ENCODE measurements around the gene IL20RA.

IL20RA gene

DNA sequence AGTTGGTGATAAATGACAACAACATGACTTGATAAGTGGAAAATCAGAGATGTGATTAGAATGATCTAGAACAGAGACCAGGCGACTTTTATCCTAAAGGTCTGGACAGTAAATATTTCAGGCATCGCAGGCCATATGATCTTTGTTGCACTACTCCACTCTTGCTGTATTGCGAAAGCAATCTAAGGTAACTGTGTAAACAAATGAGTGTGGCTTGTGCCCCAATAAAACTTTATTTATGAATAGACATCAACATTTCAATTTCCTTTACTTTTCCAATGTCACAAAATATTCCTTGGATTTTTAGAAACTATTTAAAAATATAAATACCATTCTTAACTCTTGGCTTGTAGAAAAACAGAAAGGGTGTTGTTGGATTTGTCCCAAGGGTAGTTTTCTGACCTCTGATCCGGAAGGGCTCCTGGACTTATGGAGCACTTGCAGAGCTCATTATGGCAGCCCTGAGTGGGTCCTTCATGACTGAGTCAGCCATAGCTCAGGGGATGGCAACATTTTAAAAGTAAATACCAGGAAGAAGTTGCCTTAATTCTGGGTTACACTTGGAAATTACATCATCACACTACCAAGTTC, 34.5 kb downstream of the IL20RA start:
- in situ Hi-C loops (cut with MboI; ENCODE audit: low sequenced_read_pairs, unreplicated experiment) = no loop called here
- TF ChIP-seq, protein P1, sequence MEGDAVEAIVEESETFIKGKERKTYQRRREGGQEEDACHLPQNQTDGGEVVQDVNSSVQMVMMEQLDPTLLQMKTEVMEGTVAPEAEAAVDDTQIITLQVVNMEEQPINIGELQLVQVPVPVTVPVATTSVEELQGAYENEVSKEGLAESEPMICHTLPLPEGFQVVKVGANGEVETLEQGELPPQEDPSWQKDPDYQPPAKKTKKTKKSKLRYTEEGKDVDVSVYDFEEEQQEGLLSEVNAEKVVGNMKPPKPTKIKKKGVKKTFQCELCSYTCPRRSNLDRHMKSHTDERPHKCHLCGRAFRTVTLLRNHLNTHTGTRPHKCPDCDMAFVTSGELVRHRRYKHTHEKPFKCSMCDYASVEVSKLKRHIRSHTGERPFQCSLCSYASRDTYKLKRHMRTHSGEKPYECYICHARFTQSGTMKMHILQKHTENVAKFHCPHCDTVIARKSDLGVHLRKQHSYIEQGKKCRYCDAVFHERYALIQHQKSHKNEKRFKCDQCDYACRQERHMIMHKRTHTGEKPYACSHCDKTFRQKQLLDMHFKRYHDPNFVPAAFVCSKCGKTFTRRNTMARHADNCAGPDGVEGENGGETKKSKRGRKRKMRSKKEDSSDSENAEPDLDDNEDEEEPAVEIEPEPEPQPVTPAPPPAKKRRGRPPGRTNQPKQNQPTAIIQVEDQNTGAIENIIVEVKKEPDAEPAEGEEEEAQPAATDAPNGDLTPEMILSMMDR (IDR thresholded peaks at IDR 0.05; ENCODE audit: borderline replicate concordance, control extremely low read depth, extremely low read depth, insufficient read depth, missing control alignments) = no peak

DNA sequence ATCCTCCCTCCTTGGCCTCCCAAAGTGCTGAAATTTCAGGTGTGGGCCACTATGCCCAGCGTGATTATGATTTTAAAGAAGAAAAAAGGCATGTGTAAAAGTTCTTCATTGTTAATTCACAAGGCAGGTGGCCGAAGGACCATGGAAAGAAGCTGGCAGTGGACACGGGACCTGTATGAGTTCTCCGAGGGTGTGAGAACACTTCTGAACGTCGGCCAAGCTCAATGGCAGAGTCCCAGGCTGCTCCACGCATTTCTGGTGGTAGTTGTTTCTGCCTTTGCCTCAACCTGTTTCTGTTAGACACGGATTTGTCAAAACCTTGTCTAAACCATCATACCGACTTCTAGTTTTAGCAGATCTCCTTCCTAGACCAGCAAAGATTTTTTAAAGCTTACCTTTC, 36.6 kb downstream of the IL20RA start:
- in situ Hi-C loops (cut with MboI; ENCODE audit: low sequenced_read_pairs, unreplicated experiment) = no loop called here
- TF ChIP-seq, protein P1 (IDR thresholded peaks at IDR 0.05; ENCODE audit: borderline replicate concordance, control extremely low read depth, extremely low read depth, insufficient read depth, missing control alignments) = no peak

More for the DNA sequence above, 34.5 kb downstream of the IL20RA start:
- no peak for DNase-seq (ENCODE audit: low spot score)

DNA sequence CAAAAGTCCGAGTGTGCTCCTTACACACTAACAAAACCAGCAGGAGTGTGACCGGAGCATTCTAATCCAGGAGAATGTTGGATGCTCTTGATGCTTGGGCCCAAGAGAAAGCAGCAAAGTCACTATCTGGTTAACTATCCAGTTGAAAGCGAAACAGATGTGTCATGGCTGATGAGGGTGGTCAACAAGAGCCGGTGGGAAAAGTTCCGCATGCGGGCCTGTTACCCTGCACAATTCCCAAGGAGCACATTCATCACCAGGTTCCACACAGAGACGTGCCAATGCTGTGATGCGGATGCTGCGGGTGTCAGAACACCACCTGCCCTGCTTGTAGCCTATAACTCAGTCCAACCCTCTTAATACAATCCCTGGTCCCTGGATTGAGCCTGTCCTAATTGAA, 38.7 kb downstream of the IL20RA start:
- DNase-seq (ENCODE audit: low spot score) = no peak
- in situ Hi-C loops (cut with MboI; ENCODE audit: low sequenced_read_pairs, unreplicated experiment) = no loop called here
- TF ChIP-seq, protein P1 (IDR thresholded peaks at IDR 0.05; ENCODE audit: borderline replicate concordance, control extremely low read depth, extremely low read depth, insufficient read depth, missing control alignments) = no peak

More for the DNA sequence above, 36.6 kb downstream of the IL20RA start:
- DNase-seq (ENCODE audit: low spot score) = no peak

DNA sequence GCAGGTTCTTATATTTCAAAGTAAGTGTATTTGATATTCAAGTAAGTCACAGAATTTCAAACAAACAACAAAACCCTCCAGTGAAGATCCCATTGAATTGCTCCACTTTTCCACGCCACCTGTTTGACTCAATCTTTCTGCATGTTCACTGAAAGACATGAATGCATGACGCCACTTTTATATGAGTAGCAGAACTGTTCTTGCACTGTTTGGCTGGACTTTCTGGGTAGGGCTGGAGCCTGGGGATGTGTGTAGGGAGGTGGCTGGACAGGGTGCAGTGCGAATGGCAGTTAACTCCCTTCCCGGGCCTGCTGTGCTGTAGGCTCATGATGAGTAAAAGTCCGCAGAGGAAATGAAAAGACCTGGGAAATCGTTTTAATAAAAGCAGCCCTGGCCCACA, 39.7 kb downstream of the IL20RA start:
- in situ Hi-C loops (cut with MboI; ENCODE audit: low sequenced_read_pairs, unreplicated experiment) = no loop called here
- no peak for DNase-seq (ENCODE audit: low spot score)
- TF ChIP-seq, protein P1 (IDR thresholded peaks at IDR 0.05; ENCODE audit: borderline replicate concordance, control extremely low read depth, extremely low read depth, insufficient read depth, missing control alignments) = no peak

DNA sequence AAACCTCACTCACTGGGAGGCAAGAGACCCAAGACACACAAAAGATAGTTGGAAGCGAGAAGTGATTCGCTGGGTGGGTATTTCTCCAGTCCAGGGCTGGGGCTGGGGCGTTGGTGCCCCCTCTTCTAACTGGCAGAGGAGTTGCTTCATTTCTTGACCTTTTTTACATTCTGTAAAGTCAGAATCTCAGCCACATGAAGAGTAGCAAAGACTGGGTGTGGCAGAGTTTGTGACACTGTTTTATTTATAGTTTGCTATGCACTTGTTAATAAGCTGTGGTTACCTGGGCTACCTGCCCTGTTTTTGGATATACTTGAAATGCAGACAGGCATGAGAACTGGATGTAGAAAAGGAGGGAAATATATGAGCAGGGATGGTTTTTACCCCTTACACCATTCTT, 42.3 kb downstream of the IL20RA start:
- in situ Hi-C loops (cut with MboI; ENCODE audit: low sequenced_read_pairs, unreplicated experiment) = no loop called here
- no peak for DNase-seq (ENCODE audit: low spot score)

DNA sequence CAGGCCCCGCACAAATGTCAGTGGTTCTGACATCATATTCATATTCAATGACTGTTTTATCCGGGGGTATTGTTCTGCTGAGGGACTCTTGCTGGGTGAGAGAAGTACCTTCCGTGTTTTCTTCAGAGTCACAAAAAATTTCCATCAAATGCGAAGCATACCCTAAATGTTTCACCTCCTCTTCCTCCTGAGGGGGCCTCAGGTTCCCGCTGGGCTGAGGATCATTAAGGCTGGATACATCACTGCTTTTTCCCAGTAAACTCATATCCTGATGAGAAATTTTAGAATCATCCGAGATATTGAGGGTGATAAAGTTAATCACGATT, 42.8 kb downstream of the IL20RA start:
- TF ChIP-seq, protein P1 (IDR thresholded peaks at IDR 0.05; ENCODE audit: borderline replicate concordance, control extremely low read depth, extremely low read depth, insufficient read depth, missing control alignments) = no peak
- no peak for DNase-seq (ENCODE audit: low spot score)
- in situ Hi-C loops (cut with MboI; ENCODE audit: low sequenced_read_pairs, unreplicated experiment) = no loop called here

More for the DNA sequence above, 42.3 kb downstream of the IL20RA start:
- TF ChIP-seq, protein P1 (IDR thresholded peaks at IDR 0.05; ENCODE audit: borderline replicate concordance, control extremely low read depth, extremely low read depth, insufficient read depth, missing control alignments) = no peak

Measured in GM13976 (cell line).